ENCODE measurements around the gene SLC25A42. TPM values are rescaled to one million over a fixed set of nuclear protein-coding genes. Genes with fewer than 3 reads are reported as not detected.

The SLC25A42 gene
- polyA plus RNA-seq, 2 of the 4 experiments (the other 2 are of a cell fraction) = 0.92 to 1.3 TPM

- TF ChIP-seq, protein P1, sequence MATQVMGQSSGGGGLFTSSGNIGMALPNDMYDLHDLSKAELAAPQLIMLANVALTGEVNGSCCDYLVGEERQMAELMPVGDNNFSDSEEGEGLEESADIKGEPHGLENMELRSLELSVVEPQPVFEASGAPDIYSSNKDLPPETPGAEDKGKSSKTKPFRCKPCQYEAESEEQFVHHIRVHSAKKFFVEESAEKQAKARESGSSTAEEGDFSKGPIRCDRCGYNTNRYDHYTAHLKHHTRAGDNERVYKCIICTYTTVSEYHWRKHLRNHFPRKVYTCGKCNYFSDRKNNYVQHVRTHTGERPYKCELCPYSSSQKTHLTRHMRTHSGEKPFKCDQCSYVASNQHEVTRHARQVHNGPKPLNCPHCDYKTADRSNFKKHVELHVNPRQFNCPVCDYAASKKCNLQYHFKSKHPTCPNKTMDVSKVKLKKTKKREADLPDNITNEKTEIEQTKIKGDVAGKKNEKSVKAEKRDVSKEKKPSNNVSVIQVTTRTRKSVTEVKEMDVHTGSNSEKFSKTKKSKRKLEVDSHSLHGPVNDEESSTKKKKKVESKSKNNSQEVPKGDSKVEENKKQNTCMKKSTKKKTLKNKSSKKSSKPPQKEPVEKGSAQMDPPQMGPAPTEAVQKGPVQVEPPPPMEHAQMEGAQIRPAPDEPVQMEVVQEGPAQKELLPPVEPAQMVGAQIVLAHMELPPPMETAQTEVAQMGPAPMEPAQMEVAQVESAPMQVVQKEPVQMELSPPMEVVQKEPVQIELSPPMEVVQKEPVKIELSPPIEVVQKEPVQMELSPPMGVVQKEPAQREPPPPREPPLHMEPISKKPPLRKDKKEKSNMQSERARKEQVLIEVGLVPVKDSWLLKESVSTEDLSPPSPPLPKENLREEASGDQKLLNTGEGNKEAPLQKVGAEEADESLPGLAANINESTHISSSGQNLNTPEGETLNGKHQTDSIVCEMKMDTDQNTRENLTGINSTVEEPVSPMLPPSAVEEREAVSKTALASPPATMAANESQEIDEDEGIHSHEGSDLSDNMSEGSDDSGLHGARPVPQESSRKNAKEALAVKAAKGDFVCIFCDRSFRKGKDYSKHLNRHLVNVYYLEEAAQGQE (IDR thresholded peaks at IDR 0.05) = no peak
- TF ChIP-seq NR3C1 (IDR thresholded peaks at IDR 0.05) = no peak
These were observed 3.7 kb downstream of the SLC25A42 start (continued) for GRCh38 chr19:19067276-19068072.

- WGBS (ENCODE audit: missing lambda C conversion rate) = 68% methylated on average over 11 of the region's 11 CpGs
- ATAC-seq (no peak), DNase-seq (ENCODE audit: low read depth in 1 of 2, low spot score in 1 of 2) (no peak), FAIRE-seq (no peak)
- Histone ChIP-seq H3K4me2 (no peak overlapping the region), H3K4me3 (no peak overlapping the region), H3K27ac (no peak overlapping the region), H3K9me3 (no peaks in the 10 kb centered on the region), H3K4me1 (peaks cover 9% of the 10 kb centered on the region)
- CTCF ChIA-PET = interaction anchor here (0.9 to 1.2 kb wide), 2 partner anchors 16 to 79 kb away, joined by 4 read pairs; no protein-coding TSS in a partner anchor
- TF ChIP-seq EHMT2 (IDR thresholded peaks at IDR 0.05; ENCODE audit: low read depth) = no peak
- TF ChIP-seq RAD21 (conservative IDR thresholded peaks at IDR 0.05 in 1 of 2, IDR thresholded peaks at IDR 0.05 in 1 of 2) = no peak
- TF ChIP-seq MAX (IDR thresholded peaks at IDR 0.05) = no peak
- TF ChIP-seq, protein P2, sequence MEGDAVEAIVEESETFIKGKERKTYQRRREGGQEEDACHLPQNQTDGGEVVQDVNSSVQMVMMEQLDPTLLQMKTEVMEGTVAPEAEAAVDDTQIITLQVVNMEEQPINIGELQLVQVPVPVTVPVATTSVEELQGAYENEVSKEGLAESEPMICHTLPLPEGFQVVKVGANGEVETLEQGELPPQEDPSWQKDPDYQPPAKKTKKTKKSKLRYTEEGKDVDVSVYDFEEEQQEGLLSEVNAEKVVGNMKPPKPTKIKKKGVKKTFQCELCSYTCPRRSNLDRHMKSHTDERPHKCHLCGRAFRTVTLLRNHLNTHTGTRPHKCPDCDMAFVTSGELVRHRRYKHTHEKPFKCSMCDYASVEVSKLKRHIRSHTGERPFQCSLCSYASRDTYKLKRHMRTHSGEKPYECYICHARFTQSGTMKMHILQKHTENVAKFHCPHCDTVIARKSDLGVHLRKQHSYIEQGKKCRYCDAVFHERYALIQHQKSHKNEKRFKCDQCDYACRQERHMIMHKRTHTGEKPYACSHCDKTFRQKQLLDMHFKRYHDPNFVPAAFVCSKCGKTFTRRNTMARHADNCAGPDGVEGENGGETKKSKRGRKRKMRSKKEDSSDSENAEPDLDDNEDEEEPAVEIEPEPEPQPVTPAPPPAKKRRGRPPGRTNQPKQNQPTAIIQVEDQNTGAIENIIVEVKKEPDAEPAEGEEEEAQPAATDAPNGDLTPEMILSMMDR (IDR thresholded peaks at IDR 0.05) = no peak
- no peak for TF ChIP-seq FOSB (CRISPR knock-in tag; IDR thresholded peaks at IDR 0.05)
- TF ChIP-seq GATA3 (IDR thresholded peaks at IDR 0.05; ENCODE audit: borderline replicate concordance) = no peak
- TF ChIP-seq RARB (CRISPR knock-in tag; IDR thresholded peaks at IDR 0.05) = no peak
- POLR2A ChIA-PET = interaction anchor here (0.7 kb wide), 1 partner anchor 66 kb away, joined by 3 read pairs; no protein-coding TSS in a partner anchor
These were observed 5.2 kb downstream of the SLC25A42 start for GRCh38 chr19:19068659-19069654.

GRCh38 chr19:19071897-19072296, 8.1 kb downstream of the SLC25A42 start:
- CTCF ChIA-PET = interaction anchor here (1.2 kb wide), 1 partner anchor 26 kb away, joined by 3 read pairs; no protein-coding TSS in a partner anchor
- H3K9me3 ChIP-seq = no peaks in the 10 kb centered on the region
- TF ChIP-seq ZSCAN20 (CRISPR knock-in tag; IDR thresholded peaks at IDR 0.05) (no peak), KDM1A (IDR thresholded peaks at IDR 0.05; ENCODE audit: low read depth) (no peak), HOXB5 (CRISPR knock-in tag; IDR thresholded peaks at IDR 0.05) (no peak), USF2 (IDR thresholded peaks at IDR 0.05) (no peak), MYC (IDR thresholded peaks at IDR 0.05; ENCODE audit: borderline replicate concordance, low read length) (no peak), TP53 (CRISPR knock-in tag; IDR thresholded peaks at IDR 0.05) (no peak), SREBF2 (IDR thresholded peaks at IDR 0.05) (no peak), RNF2 (IDR thresholded peaks at IDR 0.05; ENCODE audit: borderline replicate concordance, low read depth) (no peak), GATA3 (IDR thresholded peaks at IDR 0.05; ENCODE audit: borderline replicate concordance) (no peak), NR3C1 (IDR thresholded peaks at IDR 0.05) (no peak), ZFP36 (IDR thresholded peaks at IDR 0.05; ENCODE audit: borderline replicate concordance, partially characterized antibody) (no peak), NPAS2 (CRISPR knock-in tag; IDR thresholded peaks at IDR 0.05; ENCODE audit: borderline replicate concordance) (no peak), HEYL (CRISPR knock-in tag; IDR thresholded peaks at IDR 0.05) (no peak)
- TF ChIP-seq, protein P3, sequence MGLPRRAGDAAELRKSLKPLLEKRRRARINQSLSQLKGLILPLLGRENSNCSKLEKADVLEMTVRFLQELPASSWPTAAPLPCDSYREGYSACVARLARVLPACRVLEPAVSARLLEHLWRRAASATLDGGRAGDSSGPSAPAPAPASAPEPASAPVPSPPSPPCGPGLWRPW (IDR thresholded peaks at IDR 0.05) = no peak
- no peak overlapping the region for H3K4me3 ChIP-seq
- H3K4me2 ChIP-seq = no peak overlapping the region
- FAIRE-seq (no peak), ATAC-seq (no peak), DNase-seq (ENCODE audit: low read depth in 1 of 2, low spot score in 1 of 2) (no peak)
- POLR2A ChIA-PET = no interaction called here
- no peaks in the 10 kb centered on the region for H3K4me1 ChIP-seq
- no peak overlapping the region for H3K27ac ChIP-seq
- 75% methylated on average over 8 of the region's 8 CpGs for WGBS (ENCODE audit: missing lambda C conversion rate)
